ENCODE measurements around the gene ASB7.

The ASB7 gene

DNA sequence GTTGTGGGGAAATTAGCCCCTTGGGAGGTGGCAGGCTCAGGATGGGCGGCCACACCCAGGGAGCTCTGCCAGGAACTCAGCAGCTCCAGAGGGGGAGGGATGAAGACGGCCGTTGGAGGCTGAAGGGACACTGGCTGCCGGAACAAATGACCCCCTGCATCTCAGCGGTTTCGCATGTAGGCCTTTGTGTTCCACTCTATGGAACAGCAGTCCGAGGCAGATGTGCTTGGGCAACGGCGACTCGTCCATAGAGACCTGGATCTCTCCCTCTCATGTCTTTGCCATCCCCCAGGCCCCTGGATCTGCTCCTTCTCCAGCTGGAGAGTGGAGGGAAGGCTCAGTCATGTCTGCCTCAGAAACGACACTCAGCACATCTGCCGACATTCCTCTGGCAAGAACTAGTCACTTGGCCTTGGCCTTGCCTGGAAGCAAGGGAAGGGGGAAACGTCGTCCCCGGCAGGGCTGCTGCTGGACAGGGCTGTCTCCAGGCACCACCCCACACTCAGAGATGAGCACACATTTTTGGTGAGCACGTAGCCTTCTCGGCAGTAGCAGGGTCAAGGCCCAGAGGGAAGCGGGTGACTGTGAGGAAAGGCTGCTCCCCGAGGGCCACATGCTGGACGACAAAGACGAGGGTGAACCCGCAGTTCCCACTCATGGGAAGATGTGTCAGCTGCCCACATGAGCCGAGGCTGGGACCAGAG is 83.8 kb downstream of the ASB7 start:
- no peak for DNase-seq (ENCODE audit: low spot score)

DNA sequence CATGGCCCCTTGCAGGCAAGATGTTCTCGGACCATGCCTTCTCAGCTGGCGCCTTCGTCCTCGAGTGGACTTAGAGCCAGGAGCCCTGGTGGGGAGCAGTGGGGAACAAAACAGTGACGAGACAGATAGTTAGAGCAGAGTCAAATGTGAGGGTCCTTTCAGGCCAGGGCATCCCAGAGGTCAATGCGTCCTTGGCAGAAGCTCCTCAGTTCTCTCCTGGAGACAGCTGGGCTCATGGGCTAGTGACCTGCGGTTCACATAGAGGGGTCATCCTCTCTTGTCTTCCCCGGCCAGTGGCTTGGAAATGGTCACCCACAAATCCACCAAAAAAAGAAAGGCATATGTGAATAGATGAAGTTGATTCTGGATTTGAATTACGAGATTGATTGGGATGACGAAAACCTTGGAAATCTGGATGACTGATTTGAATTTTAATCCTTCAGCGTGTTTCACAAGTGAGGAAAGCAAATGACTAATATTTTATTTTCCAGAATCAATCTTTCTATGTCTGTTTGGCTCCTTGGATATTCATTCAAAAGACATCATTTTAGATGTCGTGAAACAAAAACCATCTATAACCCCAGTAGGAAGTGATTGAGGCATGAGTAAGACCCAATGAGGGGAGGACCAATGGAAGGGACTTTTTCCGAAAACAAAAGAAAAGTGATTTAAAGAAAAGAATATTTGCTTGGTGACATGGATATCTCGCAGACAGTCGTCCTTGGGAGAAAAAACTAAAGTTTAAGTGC is 84.5 kb downstream of the ASB7 start:
- DNase-seq (ENCODE audit: low spot score): no peak

DNA sequence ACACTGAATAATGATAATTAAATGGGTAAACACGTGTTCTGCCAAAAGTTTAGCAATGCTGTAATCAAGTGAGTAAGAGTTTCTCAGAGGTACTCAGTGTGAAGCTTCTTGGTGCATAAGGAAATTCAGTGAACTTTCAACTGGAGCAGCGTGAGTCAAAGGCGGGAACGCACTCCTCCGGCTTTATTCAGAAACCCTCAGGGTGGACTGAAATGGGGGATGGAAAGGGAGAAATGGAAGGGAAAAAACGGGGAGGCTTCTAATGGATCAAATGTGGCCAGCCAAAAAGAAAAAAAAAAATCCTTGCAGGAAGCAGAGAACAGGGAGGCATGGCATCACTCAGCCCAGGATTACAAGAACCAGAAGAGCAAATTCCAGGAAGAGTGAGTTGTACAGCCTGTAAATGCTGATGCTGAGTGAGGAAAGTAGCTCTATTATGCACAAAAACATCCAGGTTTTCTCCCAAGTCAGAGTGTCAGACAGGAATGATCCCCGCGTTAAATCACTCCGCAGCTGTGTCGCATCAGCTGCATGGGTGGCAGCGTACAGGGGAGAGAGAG is 85.3 kb downstream of the ASB7 start:
- DNase-seq (ENCODE audit: low spot score): no peak

DNA sequence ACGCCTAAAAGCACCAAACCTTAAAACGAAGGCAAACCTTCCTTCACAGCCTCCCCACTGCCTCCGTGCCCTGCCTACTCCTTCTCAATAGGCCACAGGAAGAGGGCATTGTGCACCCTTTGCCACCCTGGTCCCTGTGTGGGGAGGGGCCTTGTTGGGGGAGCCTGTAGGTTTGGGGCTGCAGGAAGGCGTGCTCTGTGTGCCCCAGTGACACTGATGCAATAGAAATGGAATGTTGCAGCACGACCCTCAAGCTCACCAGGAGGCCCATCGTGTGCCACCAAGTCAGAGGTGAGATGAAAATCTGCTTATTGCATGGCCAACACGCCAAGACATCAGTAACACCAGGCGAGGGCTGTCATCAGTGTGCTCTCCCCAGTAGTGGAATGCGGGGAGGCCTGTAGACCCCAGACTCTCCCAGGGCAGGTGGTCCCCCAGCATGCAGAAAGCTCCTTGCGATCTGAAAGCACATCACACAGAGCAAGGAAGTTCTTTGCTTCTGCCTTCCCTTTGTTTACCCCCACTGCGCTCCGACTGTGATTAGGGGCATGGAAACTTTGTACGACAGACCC is 86.2 kb downstream of the ASB7 start:
- no peak for DNase-seq (ENCODE audit: low spot score)

DNA sequence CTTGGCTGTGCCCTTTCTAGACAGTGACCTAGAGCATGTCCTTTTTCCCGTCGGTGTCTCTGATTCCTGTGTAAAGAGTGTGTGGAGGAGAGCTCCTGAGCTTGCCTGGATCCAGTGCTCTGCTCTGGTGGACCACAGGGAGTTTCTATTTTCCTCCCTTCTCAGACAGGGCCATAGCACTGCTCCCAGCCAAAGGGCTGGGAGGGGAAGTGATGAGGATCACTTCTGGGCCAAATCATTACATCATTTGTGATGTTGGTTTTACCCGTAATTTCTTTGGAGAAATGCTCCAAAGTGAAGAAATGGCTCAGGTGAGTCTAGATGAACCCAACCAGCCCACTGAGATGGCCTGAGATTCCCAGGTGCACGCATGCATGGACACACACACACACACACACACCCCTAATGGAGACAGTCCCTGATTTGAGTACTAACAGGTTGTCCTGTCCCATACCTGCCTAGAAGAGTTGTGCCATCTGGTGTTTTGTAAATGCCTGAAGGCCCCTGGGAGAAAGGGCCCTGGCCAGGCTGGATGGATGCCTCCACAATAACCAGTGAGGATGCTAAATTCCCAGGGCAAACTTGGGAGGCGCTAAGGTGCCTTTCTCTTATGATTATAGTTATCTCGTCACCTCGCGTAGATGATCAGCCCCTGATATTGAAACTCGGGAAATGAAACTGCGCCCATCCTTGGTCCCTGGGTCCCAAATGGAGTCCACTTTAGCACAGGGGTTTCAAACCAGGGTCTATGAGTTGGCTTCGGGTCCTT is 86.9 kb downstream of the ASB7 start:
- no peak for DNase-seq (ENCODE audit: low spot score)

DNA sequence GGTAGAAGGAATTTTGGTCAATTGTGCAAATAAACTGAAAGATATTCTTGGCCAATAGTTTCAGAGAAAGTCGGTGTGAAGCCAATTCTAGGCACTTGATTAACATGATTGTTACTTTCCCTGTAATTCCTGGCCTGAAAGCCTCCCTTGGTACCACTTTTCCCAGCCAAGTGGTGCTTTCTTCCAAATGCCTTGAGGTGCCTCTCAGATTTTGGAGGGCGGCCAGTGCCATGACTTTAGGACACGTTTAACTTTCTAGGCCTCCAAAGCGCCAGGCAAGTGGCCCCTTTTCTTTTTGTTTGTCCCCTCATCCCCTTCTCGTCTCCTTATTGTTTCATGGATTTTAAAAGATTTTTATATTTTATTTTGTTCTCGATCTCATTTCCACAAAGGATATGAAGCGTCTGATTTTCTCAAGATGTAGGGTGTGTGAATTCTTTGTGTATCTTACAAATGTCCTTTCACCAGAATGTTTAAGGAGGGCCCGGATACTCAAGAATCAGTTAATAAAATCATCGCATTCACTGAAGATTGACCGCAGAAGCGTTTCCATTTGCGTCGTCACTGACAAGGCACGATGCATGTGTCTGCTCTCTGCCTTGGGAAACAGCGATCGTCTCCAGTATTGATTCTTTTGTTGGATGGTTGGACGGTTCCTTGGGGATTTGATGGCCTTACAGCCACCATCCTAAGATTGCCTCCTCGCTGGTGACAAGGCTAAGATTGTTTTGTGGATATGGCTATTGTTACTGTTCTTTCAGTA is 87.8 kb downstream of the ASB7 start:
- DNase-seq (ENCODE audit: low spot score): no peak

DNA sequence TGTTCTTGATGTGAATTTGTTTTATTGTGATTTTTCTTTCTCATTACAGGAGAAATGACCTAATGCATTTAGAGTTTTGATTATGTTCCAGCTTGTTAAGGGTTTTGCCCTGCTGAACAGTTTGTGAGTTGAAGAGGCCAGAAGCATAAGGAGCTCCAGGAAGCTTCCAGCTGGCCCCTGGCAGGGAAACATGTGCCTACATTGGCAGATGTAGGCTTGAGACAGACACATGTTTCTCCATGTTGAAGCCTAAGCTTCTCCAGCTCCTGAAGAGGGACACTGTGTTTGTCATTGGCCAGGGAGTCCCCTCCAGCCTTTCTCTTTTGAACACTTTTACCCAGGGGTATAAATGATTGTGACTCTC is 88.4 kb downstream of the ASB7 start:
- no peak for DNase-seq (ENCODE audit: low spot score)

DNA sequence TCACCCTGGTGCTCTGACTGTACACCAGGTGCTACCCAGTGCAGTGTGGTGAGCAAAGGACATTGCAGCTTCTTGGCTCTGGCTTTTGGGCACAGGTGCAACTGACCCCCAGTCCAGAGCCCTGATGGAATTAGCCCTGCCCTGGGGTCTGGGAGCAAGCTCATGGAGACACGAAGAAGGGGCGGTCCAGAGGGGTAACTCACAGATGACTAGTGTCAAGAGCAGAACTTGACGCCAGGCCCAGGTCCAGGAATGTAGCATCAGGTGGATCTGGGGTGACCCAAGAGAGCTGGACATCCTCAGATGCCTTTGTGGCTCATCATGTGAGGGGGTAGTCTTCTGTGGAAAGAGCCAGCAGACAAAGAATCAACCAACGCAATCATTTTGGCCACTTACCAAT is 88.9 kb downstream of the ASB7 start:
- DNase-seq (ENCODE audit: low spot score): no peak

DNA sequence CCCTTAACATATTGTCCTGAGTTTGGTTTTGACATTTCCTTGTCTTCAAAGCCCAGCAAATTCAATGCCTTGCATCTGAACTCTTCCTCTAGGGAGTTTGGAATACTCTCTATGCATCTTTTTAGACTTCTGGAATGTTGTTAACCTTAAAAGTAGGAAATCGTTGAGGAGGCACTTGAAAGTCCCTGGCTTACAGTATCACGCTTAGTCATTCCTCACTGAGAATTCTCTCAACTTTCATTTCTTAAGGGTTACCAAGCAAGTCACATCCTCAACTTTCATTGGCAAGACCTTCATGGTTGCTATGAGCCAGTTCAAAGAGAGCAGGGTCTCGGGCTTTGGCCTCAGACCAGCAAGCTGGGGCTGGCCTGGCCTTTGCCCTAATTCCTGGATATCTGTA is 89.9 kb downstream of the ASB7 start:
- no peak for DNase-seq (ENCODE audit: low spot score)

DNA sequence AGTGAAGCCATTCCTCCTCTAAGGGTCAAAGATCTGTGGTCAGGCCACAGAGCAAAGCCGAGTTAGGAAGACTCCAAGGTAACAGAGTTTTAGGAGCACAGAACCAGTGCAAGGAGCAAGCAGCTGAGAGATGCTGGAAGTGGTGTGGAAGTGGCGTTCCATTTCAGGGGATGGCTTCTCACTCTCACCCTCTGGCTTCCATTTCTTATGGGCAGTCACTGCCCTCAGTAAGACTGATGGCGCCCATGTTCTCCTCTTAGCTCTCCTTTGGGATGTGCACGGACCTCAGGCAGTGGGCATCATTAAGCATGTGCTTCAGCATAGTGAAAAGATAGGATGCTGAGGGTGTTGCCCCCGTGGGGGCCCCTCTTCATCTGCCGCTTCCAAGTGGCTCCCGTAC is 90.3 kb downstream of the ASB7 start:
- DNase-seq (ENCODE audit: low spot score): no peak

DNA sequence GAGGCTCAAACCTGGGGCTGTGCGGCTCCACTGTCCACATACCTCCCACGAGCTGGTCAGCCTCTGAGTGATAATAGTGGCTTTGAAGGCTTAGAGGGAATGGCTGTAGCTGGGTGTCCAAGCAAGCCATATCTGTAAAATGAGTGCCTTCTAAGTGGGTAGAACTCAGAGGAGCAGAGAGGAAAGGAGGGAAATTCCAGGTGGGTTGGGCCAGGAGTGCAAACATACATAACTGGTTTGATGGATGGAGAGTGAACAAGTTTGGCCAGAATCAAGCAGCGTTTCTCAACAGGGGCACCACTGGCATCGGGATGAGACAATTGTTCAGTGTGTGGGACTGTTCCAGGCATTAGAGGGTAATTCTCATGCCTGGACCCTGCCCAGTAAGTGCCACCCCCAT is 91.1 kb downstream of the ASB7 start:
- DNase-seq (ENCODE audit: low spot score): no peak

DNA sequence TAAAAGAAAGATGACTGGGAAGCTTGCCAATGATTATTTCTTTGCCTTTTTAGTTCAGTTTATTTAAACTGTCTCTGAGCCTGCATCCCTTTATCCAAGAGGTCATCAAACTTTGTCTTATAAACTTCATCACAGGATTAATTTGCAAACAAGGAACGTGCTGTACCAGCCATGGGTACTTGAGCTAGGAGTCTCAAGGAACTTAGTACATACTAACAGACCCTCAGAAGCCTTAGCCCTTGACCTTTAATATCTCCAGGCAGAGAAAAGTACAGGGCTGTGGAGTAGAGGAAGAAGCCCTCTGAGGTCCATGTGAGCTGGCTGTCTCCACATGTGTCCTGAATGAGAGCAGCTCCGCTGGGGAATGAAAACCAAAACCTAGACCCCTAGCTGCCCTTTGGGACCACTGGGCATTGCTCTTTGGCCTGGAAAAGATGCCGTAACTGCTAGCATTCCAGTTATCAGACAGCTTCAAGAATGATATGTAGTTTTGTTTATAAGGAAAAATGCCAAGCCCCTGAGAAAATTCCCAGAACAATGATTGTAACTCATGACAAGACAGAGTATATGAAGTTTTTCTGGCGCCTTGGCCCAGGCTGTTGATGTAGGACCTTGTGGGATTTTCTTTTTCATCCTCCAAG is 92.1 kb downstream of the ASB7 start:
- DNase-seq (ENCODE audit: low spot score): no peak

DNA sequence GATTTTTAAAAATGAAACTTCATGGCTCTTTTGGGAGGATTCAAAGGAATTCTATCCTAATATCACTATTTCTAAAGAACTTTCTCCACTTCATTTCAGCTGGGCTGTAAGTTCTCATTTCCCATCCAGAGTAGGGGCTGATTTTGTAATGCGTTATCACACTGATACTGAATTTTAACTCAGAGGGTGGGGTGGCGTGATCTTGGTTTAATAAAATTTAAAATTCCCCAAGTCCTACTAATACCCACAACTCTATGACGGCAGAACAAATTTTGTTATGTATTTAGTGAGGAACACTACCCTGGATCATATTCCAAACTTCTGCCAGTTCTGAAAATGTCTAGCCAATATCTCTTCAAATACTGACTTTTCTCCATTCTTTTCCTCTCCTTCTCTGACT is 92.7 kb downstream of the ASB7 start:
- DNase-seq (ENCODE audit: low spot score): no peak

DNA sequence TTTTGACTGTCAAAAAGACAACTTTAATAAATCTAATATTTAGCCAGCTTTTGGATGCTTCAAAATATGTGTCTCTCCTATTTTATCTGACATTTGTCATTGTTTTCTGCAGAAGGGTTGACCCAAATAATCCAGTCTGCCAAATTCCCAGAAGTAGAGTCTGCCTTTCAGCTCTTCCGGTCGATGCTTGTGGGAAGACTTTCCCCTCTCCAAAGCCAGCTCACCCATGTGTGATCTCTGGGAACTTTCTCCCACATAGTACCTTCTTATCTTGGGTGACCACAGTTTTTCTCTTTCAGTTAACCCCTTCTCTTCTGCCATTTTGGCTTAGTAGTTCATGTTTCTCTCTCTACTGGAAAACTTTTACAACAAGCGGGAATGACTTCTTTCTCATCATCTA is 94.1 kb downstream of the ASB7 start:
- no peak for DNase-seq (ENCODE audit: low spot score)

Data from hematopoietic multipotent progenitor cell treated with erythropoietin and hydrocortisone succinate and interleukin-3 and kit ligand, for 17 days (in vitro differentiated cells).